K562 (cell line): Measurements from ENCODE around the gene LEMD3. TPM values are rescaled to one million over a fixed set of nuclear protein-coding genes. Genes with fewer than 3 reads are reported as not detected.

Experiments used
- ARID4B ChIP-seq: sonication (generic); formaldehyde crosslinking; IDR thresholded peaks from 2 replicates; pipeline ENCODE4 v1.8.0; 2022; ENCODE audit warnings: mild to moderate bottlenecking, missing genetic modification reagents
- BACH1 ChIP-seq: fragments of 200-800 bp; sonication (Bioruptor generic); IDR thresholded peaks from 2 replicates; pipeline ENCODE4 v1.6.1; 2016; ENCODE audit warnings: missing genetic modification characterization, missing compliant biosample characterization
- BCOR ChIP-seq: fragments of 450-650 bp; IDR thresholded peaks from 2 replicates; pipeline ENCODE4 v1.6.1; 2016
- KAT2B ChIP-seq: IDR thresholded peaks from one replicate; pipeline ENCODE4 v1.6.1; 2012; ENCODE audit warnings: low read depth, mild to moderate bottlenecking, control low read depth, inconsistent platforms, low read length, moderate library complexity
- POU5F1 ChIP-seq: fragments of 150-350 bp; IDR thresholded peaks from 2 replicates; pipeline ENCODE4 v1.6.1; 2014; ENCODE audit warnings: borderline replicate concordance, low read length, low read depth, mild to moderate bottlenecking; ENCODE audit not compliant: partially characterized antibody
- SMAD2 ChIP-seq: fragments of 150-350 bp; IDR thresholded peaks from 2 replicates; pipeline ENCODE4 v1.6.1; 2014; ENCODE audit warnings: low read depth, mild to moderate bottlenecking, low read length
- SMAD4 ChIP-seq: fragments of 250-450 bp; sonication (Bioruptor Pico); conservative IDR thresholded peaks from 2 replicates; pipeline ENCODE4 v1.8.0; 2021; ENCODE audit warnings: inconsistent platforms, mild to moderate bottlenecking, moderate library complexity
- TAF1 ChIP-seq: IDR thresholded peaks from 2 replicates; pipeline ENCODE4 v1.6.1; 2011; ENCODE audit warnings: mild to moderate bottlenecking, low read length, moderate library complexity; ENCODE audit not compliant: insufficient read depth, control insufficient read depth, severe bottlenecking; ENCODE audit errors: extremely low read depth
- TAL1 ChIP-seq: fragments of 450-650 bp; IDR thresholded peaks from 2 replicates; pipeline ENCODE4 v1.6.1; 2016; ENCODE audit warnings: mild to moderate bottlenecking
- TBL1XR1 ChIP-seq, 2 experiments: IDR thresholded peaks; 2 replicates each; pipeline ENCODE4 v1.6.1; 2012; ENCODE audit warnings: improper control_type of control experiment in 2 of 2, low read length in 2 of 2, mild to moderate bottlenecking in 1 of 2
- TCF15 ChIP-seq: fragments of 250-450 bp; sonication (Bioruptor Pico); IDR thresholded peaks from 2 replicates; pipeline ENCODE4 v1.8.0; 2022; ENCODE audit warnings: moderate library complexity, mild to moderate bottlenecking, inconsistent platforms
- TCFL5 ChIP-seq: fragments of 250-450 bp; sonication (Bioruptor Pico); conservative IDR thresholded peaks from 2 replicates; pipeline ENCODE4 v1.6.1; 2021; ENCODE audit warnings: mild to moderate bottlenecking, moderate library complexity, matching md5 sums
- XRCC4 ChIP-seq: IDR thresholded peaks from one replicate; pipeline ENCODE4 v1.6.1; 2011; ENCODE audit not compliant: insufficient read depth, insufficient read length; ENCODE audit errors: extremely low read depth
- ZNF311 ChIP-seq: fragments of 250-450 bp; sonication (Bioruptor Pico); IDR thresholded peaks from 2 replicates; pipeline ENCODE4 v1.4.0; 2020; ENCODE audit warnings: mild to moderate bottlenecking, moderate library complexity
- ZNF76 ChIP-seq: fragments of 250-450 bp; sonication (Bioruptor Pico); IDR thresholded peaks from 2 replicates; pipeline ENCODE4 v1.4.0; 2020; ENCODE audit warnings: mild to moderate bottlenecking, moderate library complexity, borderline replicate concordance
- polyA plus RNA-seq, 8 experiments: library from polyadenylated mRNA; depleted of rRNA in 4 of 8; stranded (reverse) in 5 of 8; unstranded in 3 of 8; fragments of >200 nt; fragmentation: Nextera tagmentation in 2 of 8; fragmentation: Illumina TruSeq in 1 of 8; extraction: Ambion mirVana in 2 of 8; extraction: Trizol in 1 of 8; gene quantifications; 2 replicates each; pipeline versions ENCODE4 v1.2.1 to v1.2.3, GENCODE V29; 2011 to 2014; ENCODE audit warnings: inconsistent platforms in 1 of 8, missing spikeins in 1 of 8
- total RNA-seq, 7 experiments: library from RNA; depleted of rRNA in 6 of 7; stranded (reverse); fragments of >200 nt in 6 of 7; fragmentation: Illumina TruSeq in 2 of 7; extraction: Trizol in 2 of 7; gene quantifications; 2 replicates each; pipeline versions ENCODE4 v1.2.1 to v1.2.3, GENCODE V29; 2011 to 2021; ENCODE audit warnings: low replicate concordance in 1 of 7
- TF ChIP-seq, protein P1 (sequence below): fragments of 150-350 bp; conservative IDR thresholded peaks from 2 replicates; pipeline ENCODE4 v1.6.1; 2014; ENCODE audit warnings: low read length
- TF ChIP-seq, protein P2 (sequence below): sonication (generic); formaldehyde crosslinking; IDR thresholded peaks from 2 replicates; pipeline ENCODE4 v1.5.0; 2020; ENCODE audit warnings: missing genetic modification reagents
- TF ChIP-seq, protein P3 (sequence below): fragments of 450-650 bp; IDR thresholded peaks from 2 replicates; pipeline ENCODE4 v1.6.1; 2017; ENCODE audit warnings: mild to moderate bottlenecking, moderate library complexity

LEMD3 gene
- total and polyA plus RNA-seq, 9 of the 15 experiments (the other 6 are each of a cell fraction or from before 2014, with no cell fraction given) = 6.8 to 37.4 (median 17.2) TPM

- TF ChIP-seq, protein P1, sequence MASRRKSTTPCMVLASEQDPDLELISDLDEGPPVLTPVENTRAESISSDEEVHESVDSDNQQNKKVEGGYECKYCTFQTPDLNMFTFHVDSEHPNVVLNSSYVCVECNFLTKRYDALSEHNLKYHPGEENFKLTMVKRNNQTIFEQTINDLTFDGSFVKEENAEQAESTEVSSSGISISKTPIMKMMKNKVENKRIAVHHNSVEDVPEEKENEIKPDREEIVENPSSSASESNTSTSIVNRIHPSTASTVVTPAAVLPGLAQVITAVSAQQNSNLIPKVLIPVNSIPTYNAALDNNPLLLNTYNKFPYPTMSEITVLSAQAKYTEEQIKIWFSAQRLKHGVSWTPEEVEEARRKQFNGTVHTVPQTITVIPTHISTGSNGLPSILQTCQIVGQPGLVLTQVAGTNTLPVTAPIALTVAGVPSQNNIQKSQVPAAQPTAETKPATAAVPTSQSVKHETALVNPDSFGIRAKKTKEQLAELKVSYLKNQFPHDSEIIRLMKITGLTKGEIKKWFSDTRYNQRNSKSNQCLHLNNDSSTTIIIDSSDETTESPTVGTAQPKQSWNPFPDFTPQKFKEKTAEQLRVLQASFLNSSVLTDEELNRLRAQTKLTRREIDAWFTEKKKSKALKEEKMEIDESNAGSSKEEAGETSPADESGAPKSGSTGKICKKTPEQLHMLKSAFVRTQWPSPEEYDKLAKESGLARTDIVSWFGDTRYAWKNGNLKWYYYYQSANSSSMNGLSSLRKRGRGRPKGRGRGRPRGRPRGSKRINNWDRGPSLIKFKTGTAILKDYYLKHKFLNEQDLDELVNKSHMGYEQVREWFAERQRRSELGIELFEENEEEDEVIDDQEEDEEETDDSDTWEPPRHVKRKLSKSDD = no peak
- no peak for TF ChIP-seq SMAD4
- no peak for TF ChIP-seq ZNF311 (CRISPR knock-in tag)
- TF ChIP-seq TAF1 = no peak
- TF ChIP-seq XRCC4 = no peak
- TF ChIP-seq TCFL5 = no peak
- TF ChIP-seq KAT2B = no peak
- TF ChIP-seq ZNF76 (CRISPR knock-in tag) = no peak
- peak in 1 of 2 experiments; percentile 43; a peak in 1 of 4 replicates for TF ChIP-seq TBL1XR1 (IDR thresholded peaks at IDR 0.05; ENCODE audit: low read length in 2 of 2)
- TF ChIP-seq BACH1 (tag) = no peak
- TF ChIP-seq TCF15 = no peak
- TF ChIP-seq, protein P2, sequence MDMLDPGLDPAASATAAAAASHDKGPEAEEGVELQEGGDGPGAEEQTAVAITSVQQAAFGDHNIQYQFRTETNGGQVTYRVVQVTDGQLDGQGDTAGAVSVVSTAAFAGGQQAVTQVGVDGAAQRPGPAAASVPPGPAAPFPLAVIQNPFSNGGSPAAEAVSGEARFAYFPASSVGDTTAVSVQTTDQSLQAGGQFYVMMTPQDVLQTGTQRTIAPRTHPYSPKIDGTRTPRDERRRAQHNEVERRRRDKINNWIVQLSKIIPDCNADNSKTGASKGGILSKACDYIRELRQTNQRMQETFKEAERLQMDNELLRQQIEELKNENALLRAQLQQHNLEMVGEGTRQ (CRISPR knock-in tag) = no peak
- peak; percentile 82 for TF ChIP-seq TAL1
- TF ChIP-seq SMAD2 = no peak
- TF ChIP-seq POU5F1 = no peak
- no peak for TF ChIP-seq BCOR
- TF ChIP-seq ARID4B (CRISPR knock-in tag) = no peak
- TF ChIP-seq, protein P3, sequence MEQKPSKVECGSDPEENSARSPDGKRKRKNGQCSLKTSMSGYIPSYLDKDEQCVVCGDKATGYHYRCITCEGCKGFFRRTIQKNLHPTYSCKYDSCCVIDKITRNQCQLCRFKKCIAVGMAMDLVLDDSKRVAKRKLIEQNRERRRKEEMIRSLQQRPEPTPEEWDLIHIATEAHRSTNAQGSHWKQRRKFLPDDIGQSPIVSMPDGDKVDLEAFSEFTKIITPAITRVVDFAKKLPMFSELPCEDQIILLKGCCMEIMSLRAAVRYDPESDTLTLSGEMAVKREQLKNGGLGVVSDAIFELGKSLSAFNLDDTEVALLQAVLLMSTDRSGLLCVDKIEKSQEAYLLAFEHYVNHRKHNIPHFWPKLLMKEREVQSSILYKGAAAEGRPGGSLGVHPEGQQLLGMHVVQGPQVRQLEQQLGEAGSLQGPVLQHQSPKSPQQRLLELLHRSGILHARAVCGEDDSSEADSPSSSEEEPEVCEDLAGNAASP = no peak
Measured at GRCh38 chr12:65182012-65182739, 12.8 kb downstream of the LEMD3 start (continued).
